Psoas muscle (tissue), 8 donors: ENCODE data around the gene RAB22A. TPM values are rescaled to one million over a fixed set of nuclear protein-coding genes. Genes with fewer than 3 reads are reported as not detected.

Experiments used
- ATAC-seq, 4 donors: fragments of 200-7000 bp; cut with Tn5 transposase; one replicate each; pipeline ENCODE4 v1.9.1; 2020; ENCODE audit warnings: moderate library complexity in 3 of 4, mild to moderate bottlenecking in 2 of 4
- DNase-seq, 2 donors: peaks; one replicate each; pipeline ENCODE4 v3.0.0-alpha.2; 2020
- H3K27ac ChIP-seq: fragments of 200-600 bp; one replicate; pipeline ENCODE4 v1.8.0; 2022
- H3K27me3 ChIP-seq, 3 donors: fragments of 200-600 bp in 1 of 3; one replicate each; pipeline versions ENCODE4 v1.6.1 to v1.8.0; 2013 to 2022; ENCODE audit warnings: low read length in 2 of 3, mild to moderate bottlenecking in 2 of 3, moderate library complexity in 1 of 3; ENCODE audit not compliant: insufficient read depth in 3 of 3
- H3K36me3 ChIP-seq, 2 donors: fragments of 200-600 bp in 1 of 2; one replicate each; pipeline versions ENCODE4 v1.6.1 to v1.8.0; 2013 to 2022; ENCODE audit warnings: low read depth in 1 of 2, mild to moderate bottlenecking in 1 of 2, moderate library complexity in 1 of 2; ENCODE audit not compliant: insufficient read depth in 1 of 2
- H3K4me1 ChIP-seq: fragments of 200-600 bp; one replicate; pipeline ENCODE4 v1.8.0; 2022
- H3K4me3 ChIP-seq: fragments of 200-600 bp; one replicate; pipeline ENCODE4 v1.8.0; 2022; ENCODE audit warnings: mild to moderate bottlenecking
- H3K9me3 ChIP-seq: fragments of 200-600 bp; one replicate; pipeline ENCODE4 v1.8.0; 2022
- WGBS, 3 donors: extraction: QIAGEN DNeasy Blood & Tissue Kit; methylation state at CpG; one replicate each; pipeline versions ENCODE4 v1.1.6 to v1.1.7; 2013; 5-methylcytosine and 5-hydroxymethylcytosine counted together
- intact Hi-C, 2 donors: fragments of 100-400 bp; cut with DNase I; formaldehyde crosslinking; loops; one replicate each; pipeline versions ENCODE4 v1.11.0 to v1.14.2; 2022
- polyA plus RNA-seq, 3 donors: library from polyadenylated mRNA; stranded (reverse); fragments of 200-250 nt; gene quantifications; one replicate each; pipeline ENCODE4 v1.2.3, GENCODE V29; 2013
- total RNA-seq, 4 donors: library from RNA; stranded (reverse); fragmentation: NEBNext Ultra II Directional in 2 of 4; extraction: Animal tissue kit (Norgen Biotek cat#: 25700) in 2 of 4; gene quantifications; one replicate each; pipeline versions ENCODE4 v1.2.1 to v1.2.4, GENCODE V29; 2021 to 2023
- TF ChIP-seq, protein P1 (sequence below): fragments of 200-600 bp; IDR thresholded peaks from one replicate; pipeline ENCODE4 v1.8.0; 2022; ENCODE audit warnings: antibody characterized with exemption
- donor health status: healthy with polysubstance abuse.
- donor health status: DM: no; HTN: no; CAD: no; lungs with moderate emphysema.
- donor health status: Bipolar disorder and iron deficiency.
- donor health status: healthy.
- donor health status: DM: yes; HTN: yes; CAD: no.
- donor health status: DM: no; HTN: no; CAD: no.
- donor health status: DM: no; HTN: no; CAD: no.
- donor health status: DM: yes; HTN: yes; CAD: no.

Gene RAB22A
- total and polyA plus RNA-seq, 7 donors: 3.6 to 8.5 (median 7.9) TPM

DNA sequence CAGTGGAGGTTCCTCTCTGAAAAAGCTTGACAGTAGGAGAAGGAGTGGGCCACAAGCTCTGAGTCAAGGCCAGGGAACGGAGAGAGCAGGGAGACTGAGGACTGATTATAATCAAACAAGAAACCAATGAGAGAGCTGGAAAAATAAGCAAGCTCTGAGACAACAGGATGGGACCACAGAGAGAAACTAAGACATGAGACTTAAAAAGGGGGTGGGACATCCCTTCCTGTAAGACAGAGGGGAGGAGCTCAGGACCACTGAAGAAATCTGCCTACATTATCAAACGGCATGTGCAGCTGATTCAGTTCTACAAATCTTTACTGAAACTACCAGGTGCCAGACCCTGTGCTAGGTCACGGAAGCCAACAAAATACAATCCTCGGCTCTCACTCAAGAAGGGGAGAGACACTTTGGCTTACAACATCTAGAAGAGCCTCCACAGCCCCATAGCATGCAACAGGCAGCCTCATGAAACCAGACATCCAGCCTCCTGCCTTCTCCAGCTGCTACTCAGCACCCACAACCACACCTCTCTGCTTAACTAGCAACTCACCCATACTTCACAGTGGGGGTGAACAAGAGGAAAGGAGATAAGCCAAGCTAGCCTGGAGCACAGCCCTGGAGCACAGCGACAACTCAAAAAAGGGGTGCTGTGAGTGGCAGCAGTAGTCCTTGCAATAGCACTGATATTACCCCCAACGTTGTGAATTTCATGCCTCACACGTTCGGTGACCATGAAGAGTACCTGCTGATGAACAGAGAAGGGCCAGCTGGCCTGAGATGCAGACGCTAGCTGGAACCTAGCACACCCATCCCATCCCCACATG, 41.9 kb upstream of the RAB22A start:
- TF ChIP-seq, protein P1, sequence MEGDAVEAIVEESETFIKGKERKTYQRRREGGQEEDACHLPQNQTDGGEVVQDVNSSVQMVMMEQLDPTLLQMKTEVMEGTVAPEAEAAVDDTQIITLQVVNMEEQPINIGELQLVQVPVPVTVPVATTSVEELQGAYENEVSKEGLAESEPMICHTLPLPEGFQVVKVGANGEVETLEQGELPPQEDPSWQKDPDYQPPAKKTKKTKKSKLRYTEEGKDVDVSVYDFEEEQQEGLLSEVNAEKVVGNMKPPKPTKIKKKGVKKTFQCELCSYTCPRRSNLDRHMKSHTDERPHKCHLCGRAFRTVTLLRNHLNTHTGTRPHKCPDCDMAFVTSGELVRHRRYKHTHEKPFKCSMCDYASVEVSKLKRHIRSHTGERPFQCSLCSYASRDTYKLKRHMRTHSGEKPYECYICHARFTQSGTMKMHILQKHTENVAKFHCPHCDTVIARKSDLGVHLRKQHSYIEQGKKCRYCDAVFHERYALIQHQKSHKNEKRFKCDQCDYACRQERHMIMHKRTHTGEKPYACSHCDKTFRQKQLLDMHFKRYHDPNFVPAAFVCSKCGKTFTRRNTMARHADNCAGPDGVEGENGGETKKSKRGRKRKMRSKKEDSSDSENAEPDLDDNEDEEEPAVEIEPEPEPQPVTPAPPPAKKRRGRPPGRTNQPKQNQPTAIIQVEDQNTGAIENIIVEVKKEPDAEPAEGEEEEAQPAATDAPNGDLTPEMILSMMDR: no peak
- Histone ChIP-seq H3K9me3 (no peaks in the 10 kb centered on the region), H3K4me3 (no peak overlapping the region), H3K4me1 (no peaks in the 10 kb centered on the region), H3K27me3 (no peaks in the 10 kb centered on the region), H3K36me3 (peaks cover 0 to 70% of the 10 kb centered on the region in 2 donors), H3K27ac (no peak overlapping the region)
- 73 to 93% (median 80%) methylated on average over 9 of the region's 9 CpGs for WGBS, 3 donors
- no peak for ATAC-seq
- DNase-seq: no peak
- intact Hi-C loops: no loop called here

DNA sequence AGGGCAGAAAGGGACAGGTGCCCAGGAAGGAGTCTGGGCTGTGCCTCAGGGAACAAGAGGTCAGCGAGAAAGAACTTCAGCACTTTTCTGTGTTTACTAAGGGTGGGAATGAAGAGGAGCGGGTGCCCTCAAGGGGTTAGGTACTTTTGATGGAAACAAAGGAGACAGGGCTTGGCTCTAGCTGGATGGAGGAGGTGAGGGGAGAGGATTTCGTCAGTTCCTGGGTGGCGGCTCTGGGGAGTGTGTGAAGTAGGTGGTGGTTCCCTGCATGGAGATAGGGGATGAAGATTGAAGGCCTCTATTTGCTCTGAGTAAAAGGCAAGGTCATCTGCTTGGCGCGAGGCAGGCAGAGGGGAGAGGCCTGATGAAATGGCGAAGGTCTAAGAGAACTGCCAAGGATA, 41.1 kb upstream of the RAB22A start:
- Histone ChIP-seq H3K27ac (no peak overlapping the region), H3K27me3 (no peaks in the 10 kb centered on the region), H3K36me3 (peaks cover 0 to 62% of the 10 kb centered on the region in 2 donors), H3K9me3 (no peaks in the 10 kb centered on the region), H3K4me3 (no peak overlapping the region), H3K4me1 (no peaks in the 10 kb centered on the region)
- intact Hi-C loops: no loop called here
- DNase-seq (no peak), ATAC-seq (no peak)
- TF ChIP-seq, protein P1: no peak
- 76 to 85% (median 79%) methylated on average over 7 of the region's 7 CpGs for WGBS, 3 donors

DNA sequence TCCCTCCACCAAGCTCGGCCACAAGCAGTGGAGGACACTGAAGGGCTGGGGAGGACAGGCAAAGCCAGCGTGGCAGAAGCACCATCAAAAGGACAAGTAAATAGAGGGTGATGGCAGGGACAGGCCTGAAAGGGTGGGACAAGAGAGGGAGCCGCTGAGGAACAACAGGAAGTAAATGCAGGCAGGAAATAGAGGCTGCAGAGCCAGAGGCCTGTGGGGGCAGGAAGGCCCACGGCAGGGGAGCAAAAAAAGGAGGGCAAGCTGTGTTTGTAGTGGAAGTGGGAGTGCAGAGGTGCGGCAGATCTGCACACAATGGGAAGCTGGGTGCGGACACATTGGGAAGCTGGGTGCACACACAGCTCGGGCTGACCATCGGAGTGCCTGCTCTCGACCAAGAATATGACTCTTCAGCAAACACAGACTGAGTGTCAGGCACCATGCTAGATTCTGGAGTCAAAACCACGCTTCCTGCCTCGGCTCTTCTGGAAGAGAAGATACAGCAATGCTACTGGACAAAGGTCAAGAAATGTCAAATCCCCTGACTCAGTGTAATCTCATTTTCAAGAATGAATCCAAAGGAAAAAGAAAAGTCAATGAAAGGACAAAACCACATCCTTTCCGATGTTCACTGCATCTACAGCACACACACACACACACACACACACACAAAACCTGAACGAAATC, 40.4 kb upstream of the RAB22A start:
- Histone ChIP-seq H3K27ac (no peak overlapping the region), H3K27me3 (no peaks in the 10 kb centered on the region), H3K36me3 (peaks cover 0 to 59% of the 10 kb centered on the region in 2 donors), H3K9me3 (peaks cover under 1% of the 10 kb centered on the region), H3K4me1 (no peaks in the 10 kb centered on the region), H3K4me3 (no peak overlapping the region)
- whole genome bisulfite sequencing, 3 donors: 61 to 73% (median 64%) methylated on average over 13 of the region's 13 CpGs
- TF ChIP-seq, protein P1: no peak
- ATAC-seq (no peak), DNase-seq (no peak)
- intact Hi-C loops: no loop called here

DNA sequence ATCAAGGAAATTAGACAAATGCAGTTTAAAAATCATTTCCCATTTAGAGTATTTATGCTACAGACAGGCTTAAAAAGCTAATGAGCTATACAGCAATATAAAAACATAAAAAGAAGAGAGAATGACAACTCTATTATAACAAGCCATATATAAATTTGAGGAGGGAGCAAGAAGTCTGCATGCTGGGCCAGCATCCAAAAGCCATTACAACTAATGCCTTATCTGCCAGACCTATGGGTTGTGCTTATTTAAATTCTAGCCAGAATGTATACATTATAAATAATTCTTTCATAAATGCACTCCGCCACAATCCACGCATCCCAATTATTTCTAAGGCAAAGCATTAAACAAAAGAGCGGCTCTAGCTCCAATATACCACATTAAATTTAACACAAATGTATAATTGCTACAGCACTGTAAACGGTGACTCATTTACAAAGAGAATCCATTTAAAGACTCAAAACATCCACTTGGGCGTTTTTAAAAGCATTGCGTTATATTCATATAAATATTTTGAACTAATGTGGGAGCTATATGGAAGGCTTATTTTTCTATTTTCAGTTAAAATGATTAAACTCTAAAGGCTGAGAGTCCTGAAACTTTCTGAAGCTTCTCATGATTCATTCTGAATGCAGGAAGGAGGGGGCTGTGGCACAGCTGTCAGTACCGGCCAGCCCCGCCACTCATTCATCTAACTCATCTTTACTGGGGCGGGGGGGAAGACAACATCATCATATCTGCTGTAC, 37.7 kb upstream of the RAB22A start:
- peaks cover 7% of the 10 kb centered on the region for H3K9me3 ChIP-seq
- H3K36me3 ChIP-seq: peaks cover 0 to 38% of the 10 kb centered on the region in 2 donors
- H3K4me3 ChIP-seq: no peak overlapping the region
- WGBS, 3 donors: 90 to 96% (median 93%) methylated on average over 9 of the region's 9 CpGs
- no peak for DNase-seq
- no peak for ATAC-seq
- no peaks in the 10 kb centered on the region for H3K27me3 ChIP-seq
- no peaks in the 10 kb centered on the region for H3K4me1 ChIP-seq
- H3K27ac ChIP-seq: no peak overlapping the region
- intact Hi-C loops: no loop called here
- TF ChIP-seq, protein P1: no peak
